Ramos (cell line): Measurements from ENCODE around the gene MOG.
"Not testable (repeated sequence)": the region's sequence is repeated elsewhere in the genome, so short reads cannot be mapped to it uniquely, and the experiment has no call there.

Experiments
- in situ Hi-C: fragments of 300-500 bp; cut with MboI; formaldehyde crosslinking; loops from one replicate; pipeline ENCODE4 v1.14.3; 2022; ENCODE audit warnings: low sequenced_read_pairs; ENCODE audit not compliant: unreplicated experiment

MOG gene

GRCh38 chr6:29633534-29633905 lies 23.4 kb upstream of the MOG start:
- in situ Hi-C loops = no loop called here

DNA sequence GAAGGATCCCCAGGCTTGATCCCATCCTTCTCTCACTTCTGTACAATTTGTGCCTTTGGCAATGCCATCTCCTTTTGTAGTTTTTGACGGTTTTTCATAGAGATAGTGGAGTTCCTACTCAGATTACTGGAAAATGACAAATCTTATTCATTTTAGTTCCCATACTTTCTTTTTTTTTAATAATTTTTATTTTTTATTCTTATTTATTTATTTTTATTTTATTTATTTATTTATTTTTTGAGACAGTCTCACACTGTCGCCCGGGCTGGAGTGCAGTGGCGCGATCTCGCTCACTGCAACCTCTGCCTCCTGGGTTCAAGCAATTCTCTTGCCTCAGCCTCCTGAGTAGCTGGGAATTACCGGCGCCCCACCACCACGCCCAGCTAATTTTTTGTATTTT lies 19.6 kb upstream of the MOG start:
- in situ Hi-C loops = no loop called here

- in situ Hi-C loops = no loop called here
Measured at GRCh38 chr6:29641430-29642148, 15.3 kb upstream of the MOG start.

DNA sequence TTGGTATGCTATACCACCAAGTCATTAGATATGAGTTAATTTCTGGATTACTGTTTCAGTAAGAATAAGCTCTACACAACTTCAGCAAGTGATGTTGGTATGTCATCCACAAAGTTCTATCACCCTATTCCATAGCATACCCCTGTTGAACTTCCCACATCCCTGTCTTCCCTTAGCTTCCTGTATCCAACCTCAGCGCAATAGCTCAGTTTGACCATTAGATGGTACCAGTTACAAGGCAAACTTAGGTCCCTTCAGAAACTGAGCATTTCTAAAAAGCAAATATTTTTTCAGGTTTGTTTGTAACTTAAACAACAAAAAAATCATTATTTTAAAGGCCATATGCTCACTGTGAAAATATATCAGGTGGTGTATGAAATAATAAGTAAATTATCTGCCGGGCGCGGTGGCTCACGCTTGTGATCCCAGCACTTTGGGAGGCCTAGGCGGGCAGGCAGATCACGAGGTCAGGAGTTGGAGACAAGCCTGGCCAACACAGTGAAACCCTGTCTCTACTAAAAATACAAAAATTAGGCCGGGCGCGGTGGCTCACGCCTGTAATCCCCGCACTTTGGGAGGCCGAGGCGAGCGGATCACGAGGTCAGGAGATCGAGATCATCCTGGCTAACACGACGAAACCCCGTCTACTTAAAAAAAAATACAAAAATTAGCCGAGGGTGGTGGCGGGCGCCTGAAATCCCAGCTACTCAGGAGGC lies 8.8 kb upstream of the MOG start:
- in situ Hi-C loops = no loop called here

DNA sequence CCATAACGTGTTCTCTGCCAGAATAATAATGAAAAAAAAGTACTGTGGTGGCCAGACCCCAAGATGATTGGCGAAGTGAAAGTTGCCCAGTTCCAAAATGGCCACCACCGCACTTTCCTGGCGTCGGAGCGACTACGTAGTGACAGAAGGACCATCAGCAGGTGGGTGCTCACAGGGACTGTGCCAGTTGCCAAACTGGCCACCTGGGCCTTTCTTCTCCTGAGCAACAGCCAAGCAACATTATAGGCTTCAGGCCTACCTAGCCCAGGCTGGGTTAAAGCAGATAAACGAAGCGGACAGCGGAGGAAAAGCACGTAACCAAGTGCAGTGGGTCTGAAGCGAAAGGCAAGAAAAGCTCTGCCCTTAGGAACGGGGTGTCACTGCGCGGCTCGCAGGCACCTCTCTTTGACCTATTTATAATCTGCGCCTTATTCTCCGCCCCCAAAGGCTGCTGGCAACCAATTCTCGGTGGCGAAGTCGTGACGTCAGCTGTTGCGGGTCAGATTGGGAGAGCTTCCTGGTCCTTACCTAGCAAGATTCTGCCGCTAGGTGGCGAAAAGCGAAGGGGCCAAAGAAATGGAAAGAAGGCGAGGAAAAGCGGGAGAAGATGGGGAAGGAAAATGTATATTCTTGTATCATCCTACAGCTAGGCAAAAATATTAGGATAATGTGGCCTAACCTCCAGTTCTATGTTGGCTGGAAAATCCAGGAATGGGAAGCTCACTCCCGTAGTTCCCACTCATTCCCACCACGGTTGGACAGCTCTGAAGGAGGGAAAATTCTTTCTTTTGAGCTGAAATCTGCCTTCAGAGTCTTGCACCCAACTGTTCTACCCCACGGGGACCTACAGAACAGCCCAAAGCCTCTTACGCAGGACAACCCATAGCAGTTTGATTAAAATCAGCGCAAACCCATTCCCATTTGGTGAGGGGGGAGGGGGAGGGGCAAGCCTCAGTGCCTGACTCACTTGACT lies 6.9 kb upstream of the MOG start:
- in situ Hi-C loops = no loop called here

- in situ Hi-C loops = no loop called here
Measured at GRCh38 chr6:29651413-29652197, 5.3 kb upstream of the MOG start.

- in situ Hi-C loops = no loop called here
Measured at GRCh38 chr6:29652198-29652584, 4.7 kb upstream of the MOG start.

GRCh38 chr6:29653452-29654038 lies 3.3 kb upstream of the MOG start:
- in situ Hi-C loops = no loop called here

DNA sequence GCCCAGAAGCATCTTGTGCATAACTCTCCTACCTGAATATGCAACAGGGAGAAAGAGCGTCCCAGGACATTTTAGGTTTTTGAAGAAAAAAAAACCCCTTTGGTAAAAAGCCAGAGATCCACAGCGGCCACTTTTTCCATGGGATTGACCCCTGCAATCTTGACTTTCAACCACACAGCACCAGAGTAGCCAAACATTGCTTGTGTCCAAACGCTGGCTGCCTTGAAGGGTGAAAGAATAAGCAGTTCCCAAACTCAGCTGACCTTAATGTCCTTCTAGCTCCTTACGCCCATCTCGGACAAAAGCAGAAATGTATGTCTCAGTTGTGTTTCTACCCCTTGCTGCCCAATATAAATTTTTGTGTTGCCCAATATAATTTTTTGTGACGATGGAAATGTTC lies 1.2 kb upstream of the MOG start:
- in situ Hi-C loops = no loop called here

DNA sequence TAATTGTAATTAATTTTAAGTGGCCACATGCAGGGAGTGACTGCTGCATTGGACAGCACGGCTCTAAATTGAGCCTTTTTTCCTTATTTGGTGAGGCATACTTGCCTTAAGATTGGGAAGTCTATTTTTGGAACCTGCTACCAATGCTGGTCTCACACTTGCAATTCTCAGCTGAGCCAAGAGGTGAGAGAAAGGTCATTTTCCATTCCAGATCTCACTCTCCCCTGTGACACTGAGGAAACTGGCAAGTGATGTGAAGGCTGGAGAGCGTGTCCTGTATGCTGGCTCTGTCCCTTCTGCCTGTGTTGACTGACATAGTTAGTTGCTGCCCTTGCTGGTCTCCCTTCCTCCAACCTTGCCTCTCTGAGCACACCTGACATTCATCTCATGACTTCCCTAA lies 735 bp upstream of the MOG start:
- in situ Hi-C loops = no loop called here

DNA sequence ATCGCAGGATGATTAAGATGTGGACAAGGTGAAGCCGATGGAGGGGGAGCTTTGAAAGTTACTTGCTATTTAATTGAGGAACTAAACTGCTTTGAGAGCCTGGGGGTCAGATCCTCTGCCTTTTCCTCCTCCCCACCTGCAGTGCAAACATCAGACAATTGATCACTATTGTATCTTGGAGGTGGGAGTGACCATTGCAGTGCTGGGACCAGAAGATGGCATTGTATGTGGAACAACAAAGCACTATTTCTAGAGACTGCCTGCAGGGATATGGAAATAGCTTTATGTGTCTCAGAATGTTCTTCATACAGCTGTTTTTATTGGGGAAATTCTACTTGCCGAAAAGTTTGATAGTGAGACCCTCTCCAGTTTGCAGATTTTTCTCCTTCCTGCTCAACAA lies 4.2 kb downstream of the MOG start:
- in situ Hi-C loops = no loop called here

GRCh38 chr6:29661502-29662141 lies 4.7 kb downstream of the MOG start:
- in situ Hi-C loops = not testable (repeated sequence)

GRCh38 chr6:29663300-29664042 lies 6.6 kb downstream of the MOG start:
- in situ Hi-C loops = no loop called here

- in situ Hi-C loops = no loop called here
Measured at GRCh38 chr6:29665942-29666825, 9.3 kb downstream of the MOG start.

DNA sequence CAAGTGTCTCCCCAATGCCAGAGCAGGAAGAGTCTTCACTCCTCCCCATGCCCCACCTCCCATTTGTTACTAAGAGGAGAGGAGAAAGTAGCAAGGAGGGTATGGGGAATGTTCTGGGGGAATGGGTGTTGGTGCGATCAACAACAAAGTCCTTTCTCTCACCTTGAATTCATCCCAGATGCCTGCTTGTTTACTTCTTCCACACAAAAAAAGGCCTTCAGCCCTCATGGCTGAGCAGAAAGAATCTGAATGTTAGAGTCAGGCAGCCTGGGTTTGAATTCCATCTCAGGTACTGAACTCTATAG lies 9.9 kb downstream of the MOG start:
- in situ Hi-C loops = no loop called here

GRCh38 chr6:29667158-29667557 lies 10.3 kb downstream of the MOG start:
- in situ Hi-C loops = no loop called here

- in situ Hi-C loops = no loop called here
Measured at GRCh38 chr6:29671026-29671425, 14.1 kb downstream of the MOG start.

DNA sequence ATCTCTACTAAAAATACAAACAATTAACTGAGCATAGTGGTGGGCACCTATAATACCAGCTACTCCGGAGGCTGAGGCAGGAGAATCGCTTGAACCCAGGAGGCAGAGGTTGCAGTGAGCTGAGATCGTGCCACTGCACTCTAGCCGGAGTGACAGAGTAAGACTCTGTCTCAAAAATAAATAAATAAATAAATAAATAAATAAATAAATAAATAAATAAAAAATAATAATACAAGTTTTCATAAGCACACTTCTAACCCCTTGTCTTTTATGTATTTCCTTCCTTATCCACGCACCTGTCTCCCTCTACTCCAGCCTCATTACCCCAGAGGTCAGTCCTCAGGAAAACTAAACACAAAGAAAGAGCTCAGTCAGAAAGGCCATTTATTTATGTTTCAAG lies 15.2 kb downstream of the MOG start:
- in situ Hi-C loops = not testable (repeated sequence)
